Naive B cell (primary cell): ENCODE data around the gene ARSG. TPM values are rescaled to one million over a fixed set of nuclear protein-coding genes. Genes with fewer than 3 reads are reported as not detected.
"Not testable (repeated sequence)": the region's sequence is repeated elsewhere in the genome, so short reads cannot be mapped to it uniquely, and the experiment has no call there.

Source experiments
- ATAC-seq, 2 donors: fragments of 150-1000 bp; cut with Tn5 transposase; 2 replicates each; pipeline ENCODE4 v1.10.0; 2021; ENCODE audit warnings: low read depth in 2 of 2, mild to moderate bottlenecking in 2 of 2, moderate library complexity in 2 of 2
- DNase-seq: peaks from one replicate; pipeline ENCODE4 v3.0.0; 2022
- H3K27ac Mint-ChIP-seq, 6 donors: one replicate each; pipeline ENCODE4 v1.8.0; 2020 to 2022; ENCODE audit warnings: mild to moderate bottlenecking in 6 of 6, mixed read lengths in 6 of 6, moderate library complexity in 5 of 6, inconsistent platforms in 2 of 6
- H3K27me3 Mint-ChIP-seq, 3 donors: one replicate each; pipeline ENCODE4 v1.8.0; 2021 to 2022; ENCODE audit warnings: mixed read lengths in 3 of 3, mild to moderate bottlenecking in 1 of 3
- H3K36me3 Mint-ChIP-seq, 2 donors: one replicate each; pipeline ENCODE4 v1.8.0; 2020 to 2022; ENCODE audit warnings: mixed read lengths in 2 of 2, inconsistent platforms in 1 of 2, mild to moderate bottlenecking in 1 of 2
- H3K4me1 Mint-ChIP-seq, 3 donors: one replicate each; pipeline ENCODE4 v1.8.0; 2020 to 2022; ENCODE audit warnings: mixed read lengths in 3 of 3, inconsistent platforms in 1 of 3, mild to moderate bottlenecking in 1 of 3, moderate library complexity in 1 of 3
- H3K4me3 Mint-ChIP-seq, 8 donors: one replicate each; pipeline ENCODE4 v1.8.0; 2020 to 2022; ENCODE audit warnings: mild to moderate bottlenecking in 8 of 8, mixed read lengths in 8 of 8, moderate library complexity in 8 of 8, inconsistent platforms in 2 of 8
- H3K9me3 Mint-ChIP-seq, 7 donors: one replicate each; pipeline ENCODE4 v1.8.0; 2020 to 2022; ENCODE audit warnings: mixed read lengths in 7 of 7, mild to moderate bottlenecking in 5 of 7, inconsistent platforms in 2 of 7, moderate library complexity in 1 of 7
- polyA plus RNA-seq, 6 donors: library from polyadenylated mRNA; unstranded; fragments of 300-500 nt; fragmentation: Illumina TruSeq; gene quantifications; one replicate each; pipeline ENCODE4 v1.2.3, GENCODE V29; 2021; ENCODE audit warnings: low read depth in 6 of 6

Gene ARSG
- polyA plus RNA-seq, 6 donors from 2014 or later: 3.4 to 5.8 (median 4.7) TPM

GRCh38 chr17:68355108-68355507 is 63.8 kb downstream of the ARSG start:
- H3K36me3 Mint-ChIP-seq, H3K9me3 Mint-ChIP-seq, H3K27ac Mint-ChIP-seq, DNase-seq, H3K4me3 Mint-ChIP-seq, ATAC-seq: not testable (repeated sequence)
- H3K27me3 Mint-ChIP-seq: peaks cover 18 to 34% (median 29%) of the 10 kb centered on the region in 3 donors
- H3K4me1 Mint-ChIP-seq: peaks cover 15 to 18% (median 17%) of the 10 kb centered on the region in 3 donors

GRCh38 chr17:68356520-68356919 is 65.2 kb downstream of the ARSG start:
- H3K36me3 Mint-ChIP-seq: no peaks in the 10 kb centered on the region
- peaks cover 25 to 46% (median 29%) of the 10 kb centered on the region in 3 donors for H3K27me3 Mint-ChIP-seq
- ATAC-seq (peak; percentile 95), DNase-seq (peak; percentile 29)
- H3K4me3 Mint-ChIP-seq: peak overlapping the region in 5 of 8 donors; percentile 22 to 59 (median 26)
- H3K9me3 Mint-ChIP-seq: no peaks in the 10 kb centered on the region
- peaks cover 15 to 18% (median 17%) of the 10 kb centered on the region in 3 donors for H3K4me1 Mint-ChIP-seq
- no peak overlapping the region for H3K27ac Mint-ChIP-seq

GRCh38 chr17:68356949-68357455 is 65.7 kb downstream of the ARSG start:
- peak overlapping the region in 1 of 6 donors; percentile 26 for H3K27ac Mint-ChIP-seq
- ATAC-seq (no peak), DNase-seq (no peak)
- H3K4me1 Mint-ChIP-seq: peaks cover 17 to 18% (median 17%) of the 10 kb centered on the region in 3 donors
- peaks cover 2 to 3% of the 10 kb centered on the region in 2 donors for H3K36me3 Mint-ChIP-seq
- H3K9me3 Mint-ChIP-seq: no peaks in the 10 kb centered on the region
- peak overlapping the region in 6 of 8 donors; percentile 22 to 59 (median 26) for H3K4me3 Mint-ChIP-seq
- peaks cover 24 to 44% (median 34%) of the 10 kb centered on the region in 3 donors for H3K27me3 Mint-ChIP-seq

GRCh38 chr17:68357886-68358285 is 66.6 kb downstream of the ARSG start:
- H3K36me3 Mint-ChIP-seq: peaks cover 5 to 12% of the 10 kb centered on the region in 2 donors
- DNase-seq: no peak
- H3K4me3 Mint-ChIP-seq: no peak overlapping the region
- peaks cover 17 to 19% (median 18%) of the 10 kb centered on the region in 3 donors for H3K4me1 Mint-ChIP-seq
- no peaks in the 10 kb centered on the region for H3K9me3 Mint-ChIP-seq
- no peak overlapping the region for H3K27ac Mint-ChIP-seq
- H3K27me3 Mint-ChIP-seq: peaks cover 31 to 51% (median 41%) of the 10 kb centered on the region in 3 donors
- ATAC-seq: no peak

- DNase-seq (no peak), ATAC-seq (no peak)
- Mint-ChIP-seq H3K36me3 (peaks cover 9 to 18% of the 10 kb centered on the region in 2 donors), H3K4me1 (peaks cover 17 to 19% (median 18%) of the 10 kb centered on the region in 3 donors), H3K27ac (no peak overlapping the region), H3K27me3 (peaks cover 45 to 56% (median 47%) of the 10 kb centered on the region in 3 donors), H3K9me3 (peaks cover 0 to 2% (median 0%) of the 10 kb centered on the region in 7 donors), H3K4me3 (no peak overlapping the region)
Observed at GRCh38 chr17:68359791-68360535, 68.7 kb downstream of the ARSG start.

GRCh38 chr17:68365469-68365868 is 74.2 kb downstream of the ARSG start:
- Mint-ChIP-seq H3K36me3 (peaks cover 9 to 18% of the 10 kb centered on the region in 2 donors), H3K27me3 (peaks cover 25 to 29% (median 26%) of the 10 kb centered on the region in 3 donors), H3K9me3 (peaks cover 0 to 2% (median 0%) of the 10 kb centered on the region in 7 donors), H3K4me1 (peaks cover 0 to 4% (median 0%) of the 10 kb centered on the region in 3 donors), H3K4me3 (no peak overlapping the region), H3K27ac (no peak overlapping the region)
- ATAC-seq (no peak), DNase-seq (no peak)

GRCh38 chr17:68368387-68368786 is 77.1 kb downstream of the ARSG start:
- no peak overlapping the region for H3K27ac Mint-ChIP-seq
- no peak overlapping the region for H3K4me3 Mint-ChIP-seq
- no peak for DNase-seq
- no peak for ATAC-seq
- H3K27me3 Mint-ChIP-seq: peaks cover 0 to 11% (median under 1%) of the 10 kb centered on the region in 3 donors
- H3K36me3 Mint-ChIP-seq: peaks cover 0 to under 1% of the 10 kb centered on the region in 2 donors
- no peaks in the 10 kb centered on the region for H3K4me1 Mint-ChIP-seq
- peaks cover 0 to 2% (median 0%) of the 10 kb centered on the region in 7 donors for H3K9me3 Mint-ChIP-seq

- ATAC-seq (no peak), DNase-seq (no peak)
- H3K4me1 Mint-ChIP-seq: no peaks in the 10 kb centered on the region
- no peak overlapping the region for H3K27ac Mint-ChIP-seq
- no peaks in the 10 kb centered on the region for H3K36me3 Mint-ChIP-seq
- H3K27me3 Mint-ChIP-seq: peaks cover 11 to 28% (median 15%) of the 10 kb centered on the region in 3 donors
- peaks cover 0 to 2% (median 0%) of the 10 kb centered on the region in 7 donors for H3K9me3 Mint-ChIP-seq
- peak overlapping the region in 1 of 8 donors; percentile 41 for H3K4me3 Mint-ChIP-seq
Observed at GRCh38 chr17:68375566-68375965, 84.3 kb downstream of the ARSG start.

- DNase-seq, H3K4me1 Mint-ChIP-seq, H3K36me3 Mint-ChIP-seq, H3K27ac Mint-ChIP-seq, H3K4me3 Mint-ChIP-seq, H3K9me3 Mint-ChIP-seq, ATAC-seq: not testable (repeated sequence)
- peaks cover 15 to 28% (median 17%) of the 10 kb centered on the region in 3 donors for H3K27me3 Mint-ChIP-seq
Observed at GRCh38 chr17:68376178-68376577, 84.9 kb downstream of the ARSG start.

- H3K27ac Mint-ChIP-seq: peak overlapping the region in 1 of 6 donors; percentile 44
- DNase-seq (no peak), ATAC-seq (no peak)
- H3K4me3 Mint-ChIP-seq: no peak overlapping the region
- peaks cover 0 to 2% (median 0%) of the 10 kb centered on the region in 7 donors for H3K9me3 Mint-ChIP-seq
- H3K4me1 Mint-ChIP-seq: no peaks in the 10 kb centered on the region
- peaks cover 15 to 28% (median 17%) of the 10 kb centered on the region in 3 donors for H3K27me3 Mint-ChIP-seq
- H3K36me3 Mint-ChIP-seq: no peaks in the 10 kb centered on the region
Observed at GRCh38 chr17:68377771-68378267, 86.5 kb downstream of the ARSG start.

- H3K27me3 Mint-ChIP-seq: peaks cover 18 to 28% (median 20%) of the 10 kb centered on the region in 3 donors
- DNase-seq (no peak), ATAC-seq (no peak)
- no peaks in the 10 kb centered on the region for H3K36me3 Mint-ChIP-seq
- peaks cover 0 to 2% (median 0%) of the 10 kb centered on the region in 7 donors for H3K9me3 Mint-ChIP-seq
- H3K4me3 Mint-ChIP-seq: no peak overlapping the region
- no peaks in the 10 kb centered on the region for H3K4me1 Mint-ChIP-seq
- peak overlapping the region in 1 of 6 donors; percentile 44 for H3K27ac Mint-ChIP-seq
Observed at GRCh38 chr17:68378268-68379176, 87.2 kb downstream of the ARSG start.

GRCh38 chr17:68379177-68379510 is 87.8 kb downstream of the ARSG start:
- Mint-ChIP-seq H3K9me3 (peaks cover 0 to 2% (median 0%) of the 10 kb centered on the region in 7 donors), H3K27ac (no peak overlapping the region), H3K36me3 (no peaks in the 10 kb centered on the region), H3K27me3 (peaks cover 23 to 28% (median 26%) of the 10 kb centered on the region in 3 donors), H3K4me3 (no peak overlapping the region), H3K4me1 (no peaks in the 10 kb centered on the region)
- no peak for ATAC-seq
- DNase-seq: no peak
